ENCODE measurements around the gene SPCS2.

GRCh38 chr11:75024068-75024449, 75.0 kb downstream of the SPCS2 start:
- TF ChIP-seq POLR2A (IDR thresholded peaks at IDR 0.05): no peak
- no peak for TF ChIP-seq CTCF (IDR thresholded peaks at IDR 0.05)

Data from testis (tissue), 2 donors.